NCI-H2029 treated with DMSO at 0.1 percent for 48 hours (cell line): Measurements from ENCODE around the gene PPEF2.

ENCODE experiments used
- DNase-seq: peaks from one replicate; lab custom pipeline; 2025; lab: John Stamatoyannopoulos, UW

PPEF2 gene

DNA sequence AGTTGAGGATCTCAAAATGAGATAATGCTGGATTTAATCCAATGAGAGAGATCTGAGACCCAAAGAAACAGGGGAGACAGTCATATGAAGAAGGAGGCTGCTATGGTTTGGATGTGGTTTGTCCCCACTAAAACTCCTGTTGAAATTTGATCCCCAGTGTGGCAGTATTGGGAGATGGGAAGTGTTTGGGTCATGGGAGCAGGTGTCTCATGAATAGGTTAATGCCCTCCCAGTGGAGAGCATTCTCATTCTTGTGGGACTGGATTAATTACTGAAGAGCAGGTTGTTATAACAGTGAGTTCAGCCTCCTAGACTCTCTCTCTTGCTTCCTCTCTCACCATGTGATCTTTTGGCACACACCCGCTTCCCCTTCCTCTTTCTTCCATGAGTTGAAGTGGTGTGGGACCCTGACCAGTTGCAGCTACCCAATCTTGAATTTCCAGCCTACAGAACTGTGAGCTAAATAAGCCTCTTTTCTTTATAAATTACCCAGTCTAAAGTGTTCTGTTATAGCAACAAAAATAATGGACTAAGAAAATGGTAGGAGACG, 70.3 kb downstream of the PPEF2 start:
- peak; percentile 43 for DNase-seq

DNA sequence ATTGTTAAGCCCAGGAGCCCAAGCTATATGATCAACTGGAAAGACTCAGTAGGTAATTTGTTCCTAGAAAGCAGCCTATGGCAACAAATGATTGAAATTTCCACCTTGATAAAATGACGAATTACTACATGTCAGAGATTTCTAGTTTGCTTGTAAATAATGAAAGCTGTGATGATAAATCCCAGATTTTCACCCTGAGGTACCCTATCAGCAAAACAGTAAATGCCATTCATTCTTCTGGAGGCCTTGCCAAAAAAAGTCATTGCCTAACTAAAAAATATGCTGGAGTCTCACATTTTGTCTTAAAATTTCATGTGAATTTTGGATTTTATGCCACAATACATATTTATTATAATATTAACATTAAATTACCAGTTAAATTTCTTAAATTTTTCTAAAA, 71.3 kb downstream of the PPEF2 start:
- no peak for DNase-seq

DNA sequence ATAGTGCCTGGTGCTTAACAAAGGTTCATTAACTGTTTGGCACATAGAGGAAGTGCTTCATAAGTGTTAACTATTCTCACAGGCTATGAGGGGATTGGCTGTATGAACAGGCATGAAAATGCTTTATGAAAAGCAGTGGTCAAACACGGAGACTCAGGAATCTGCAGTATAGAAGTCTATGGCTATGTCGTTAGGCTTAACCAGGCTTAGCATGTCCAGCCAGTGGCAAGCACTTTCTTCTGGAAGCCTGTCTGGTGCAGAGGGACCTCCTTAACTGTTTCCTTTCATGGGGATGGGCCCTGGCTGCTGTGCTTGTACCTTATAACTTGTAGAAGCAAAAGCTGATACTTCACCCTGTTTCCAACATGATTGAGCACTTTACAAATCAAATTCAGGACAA, 78.4 kb downstream of the PPEF2 start:
- no peak for DNase-seq

DNA sequence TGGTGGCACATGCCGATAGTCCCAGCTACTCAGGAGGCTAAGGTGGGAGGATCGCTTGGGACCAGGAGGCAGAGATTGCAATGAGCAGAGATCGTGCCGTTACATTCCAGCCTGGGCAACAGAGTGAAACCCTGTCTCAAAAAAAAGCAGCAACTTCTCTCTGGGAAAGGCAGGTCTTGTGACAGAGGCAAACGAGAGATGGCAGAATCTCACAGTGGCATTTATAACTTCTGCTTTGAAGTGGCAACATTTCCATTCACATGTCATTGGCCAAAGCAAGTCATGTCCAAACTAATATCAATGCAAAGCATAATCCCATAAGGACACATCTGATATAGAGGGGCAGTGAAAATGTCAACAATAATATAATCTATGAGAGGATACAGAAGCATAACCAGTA, 79.8 kb downstream of the PPEF2 start:
- no peak for DNase-seq

DNA sequence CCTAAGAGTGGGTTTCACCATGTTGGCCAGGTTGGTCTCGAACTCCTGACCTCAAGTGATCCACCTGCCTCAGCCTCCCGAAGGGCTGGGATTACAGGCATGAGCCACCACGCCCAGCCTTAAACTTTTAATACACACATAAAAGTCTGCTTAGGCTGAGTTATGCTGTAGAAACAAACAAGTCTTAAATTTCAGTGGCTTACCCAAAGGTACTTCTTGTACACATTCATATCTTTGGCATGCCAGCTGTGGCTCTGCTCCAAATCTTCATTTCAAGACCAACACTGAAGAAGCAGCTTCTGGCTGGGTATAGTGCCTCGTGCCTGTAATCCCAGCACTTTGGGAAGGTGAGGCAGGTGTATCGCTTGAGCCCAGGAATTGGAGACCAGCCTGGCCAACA, 80.3 kb downstream of the PPEF2 start:
- no peak for DNase-seq

DNA sequence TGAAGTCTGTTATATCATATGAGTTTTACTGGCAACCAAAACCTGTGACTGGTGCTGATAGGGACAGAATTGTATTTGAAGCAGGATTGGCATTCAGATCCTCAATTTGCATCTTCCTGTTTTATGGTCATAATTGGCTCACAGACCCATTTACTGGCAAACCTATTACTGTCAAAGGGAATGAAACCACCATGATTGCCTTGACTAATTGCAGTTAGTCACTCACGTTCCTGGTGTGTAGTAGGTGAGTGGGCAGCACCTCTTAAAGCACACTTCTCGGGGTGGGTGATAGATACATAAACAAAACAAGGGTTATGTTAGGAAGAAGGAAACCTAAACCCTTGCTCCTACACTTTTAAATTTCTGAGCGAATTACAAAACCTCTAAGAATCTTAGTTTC, 81.0 kb downstream of the PPEF2 start:
- DNase-seq = no peak

DNA sequence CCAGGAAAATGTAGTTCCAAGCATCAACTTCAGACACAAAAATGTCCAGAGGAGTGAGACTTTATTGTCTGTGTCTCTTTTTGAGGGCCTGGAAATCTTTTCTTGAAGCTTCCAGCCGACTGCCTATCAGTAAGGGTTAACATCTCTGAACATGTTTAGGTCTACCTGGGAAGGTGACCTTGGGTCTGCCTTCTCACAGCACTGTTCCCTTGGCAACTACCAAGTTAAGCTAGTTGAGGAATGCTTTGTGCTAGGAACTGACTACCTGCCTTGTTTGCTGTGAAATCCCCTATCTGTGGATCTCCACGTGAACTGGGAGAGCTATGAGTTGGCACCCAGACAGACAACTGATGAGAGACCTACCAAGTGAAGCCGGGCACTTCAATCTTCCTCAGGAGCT, 81.6 kb downstream of the PPEF2 start:
- DNase-seq = no peak

DNA sequence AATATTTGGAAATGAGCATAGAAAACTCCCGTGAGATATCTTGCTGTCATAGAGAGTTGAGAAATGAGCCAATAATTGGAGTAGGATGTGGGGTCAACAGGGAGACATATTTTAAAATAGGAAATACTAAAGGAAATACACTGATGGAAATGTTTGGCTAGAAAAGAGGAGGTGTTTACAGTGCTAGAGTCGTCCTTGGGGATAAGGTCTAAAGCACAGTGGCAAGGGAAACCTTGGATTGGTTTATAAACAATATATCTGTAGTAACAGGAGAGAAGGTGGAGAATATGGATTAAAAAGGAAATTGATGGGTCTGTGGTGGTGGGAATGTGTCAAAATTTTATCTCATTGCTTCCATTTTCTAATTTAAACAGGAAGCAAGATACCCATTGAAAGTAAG, 82.1 kb downstream of the PPEF2 start:
- no peak for DNase-seq

DNA sequence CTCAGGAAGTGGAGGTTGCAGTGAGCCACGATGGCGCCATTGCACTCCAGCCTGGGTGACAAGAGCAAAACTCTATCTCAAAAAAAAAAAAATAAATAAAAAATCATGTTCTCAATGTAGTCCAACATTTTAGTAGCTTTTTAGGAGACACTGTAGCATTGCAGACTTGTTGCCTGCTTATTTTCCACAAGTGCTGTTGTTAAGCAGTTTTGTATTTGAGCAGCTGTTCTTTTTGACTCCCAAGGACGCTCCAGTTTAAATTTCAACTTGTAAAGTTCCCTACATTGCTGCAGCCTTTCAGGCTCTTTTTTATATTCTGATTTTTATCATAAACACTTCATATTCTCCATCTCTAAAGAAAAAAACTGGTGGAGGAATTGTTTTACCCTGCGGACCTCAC, 83.1 kb downstream of the PPEF2 start:
- DNase-seq = no peak

DNA sequence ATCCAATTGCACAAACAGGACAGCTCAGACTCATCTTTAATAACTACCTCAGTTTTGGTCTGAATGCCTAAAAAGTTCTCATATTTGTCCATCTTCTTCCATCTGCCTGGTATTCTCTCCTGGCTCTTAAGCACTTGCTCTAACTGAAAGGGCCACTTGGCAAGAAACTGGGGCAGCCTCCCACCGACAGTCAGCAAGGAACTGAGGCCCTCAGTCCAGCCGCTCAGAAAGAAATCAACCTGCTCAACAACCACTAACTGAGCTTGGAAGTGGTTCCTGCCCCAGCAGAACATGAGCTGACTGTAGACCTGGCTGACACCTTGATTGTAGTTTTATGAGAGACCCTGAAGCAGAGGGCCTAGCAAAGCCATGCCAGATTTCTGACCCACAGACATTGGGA, 84.4 kb downstream of the PPEF2 start:
- no peak for DNase-seq
